NCI-H2081 (cell line): ENCODE measurements around the gene PDE4D.
A peak's percentile ranks its signal among the peaks of the same experiment; 100 is the strongest.

Source experiments
- DNase-seq, 2 experiments: peaks; one replicate each; lab custom pipeline; 2025; lab: John Stamatoyannopoulos, UW

The PDE4D gene

GRCh38 chr5:59547731-59548130 lies 345.8 kb downstream of the PDE4D start:
- no peak for DNase-seq

DNA sequence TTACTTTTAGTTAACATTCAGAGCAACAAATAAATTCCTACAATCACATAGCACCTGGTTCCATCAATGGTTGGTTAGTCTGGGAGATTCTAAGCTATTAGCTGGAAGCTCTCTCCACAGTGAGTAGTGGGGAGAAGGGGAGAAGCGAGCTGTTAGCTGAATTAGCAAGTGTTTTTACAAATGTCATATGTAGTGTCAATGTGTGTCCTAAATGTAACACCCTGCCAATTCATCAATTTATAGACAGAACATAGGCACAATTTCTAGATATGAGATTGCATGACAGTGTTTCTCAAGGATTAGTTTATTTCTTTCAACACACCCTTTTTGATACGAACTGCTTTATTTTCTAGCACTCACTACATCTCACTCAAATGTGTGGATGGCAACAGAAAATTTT lies 349.0 kb downstream of the PDE4D start:
- no peak for DNase-seq

GRCh38 chr5:59543821-59544442 lies 349.6 kb downstream of the PDE4D start:
- peak; percentile 24 to 62 for DNase-seq

GRCh38 chr5:59542851-59543820 lies 350.4 kb downstream of the PDE4D start:
- DNase-seq = peak in 1 of 2 experiments; percentile 69

GRCh38 chr5:59542306-59542705 lies 351.2 kb downstream of the PDE4D start:
- no peak for DNase-seq

- peak; percentile 62 to 89 for DNase-seq
These were observed 353.2 kb downstream of the PDE4D start for GRCh38 chr5:59540366-59540765.

- peak in 1 of 2 experiments; percentile 30 for DNase-seq
These were observed 354.8 kb downstream of the PDE4D start for GRCh38 chr5:59538750-59539121.

- no peak for DNase-seq
These were observed 355.4 kb downstream of the PDE4D start for GRCh38 chr5:59537961-59538749.

GRCh38 chr5:59536875-59537274 lies 356.7 kb downstream of the PDE4D start:
- no peak for DNase-seq

DNA sequence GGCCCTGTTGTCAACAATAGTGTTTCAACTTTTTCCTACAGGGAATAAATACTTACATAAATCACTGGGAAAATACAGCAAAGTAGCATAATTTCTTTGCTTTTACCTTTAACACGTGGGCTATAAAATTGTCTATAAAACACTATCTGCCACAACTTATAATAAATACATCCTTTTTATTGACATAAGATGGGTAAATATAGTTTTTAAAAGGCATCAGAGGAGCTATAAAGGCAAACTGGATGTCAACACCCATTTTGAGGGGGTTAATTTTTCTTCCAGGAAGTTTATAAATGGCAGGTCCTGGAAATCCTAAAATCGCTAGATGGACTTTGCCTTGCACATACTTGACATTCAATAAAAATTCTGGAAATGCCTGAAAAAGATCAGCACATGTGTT lies 358.0 kb downstream of the PDE4D start:
- DNase-seq = no peak

- no peak for DNase-seq
These were observed 359.8 kb downstream of the PDE4D start for GRCh38 chr5:59533730-59534108.

DNA sequence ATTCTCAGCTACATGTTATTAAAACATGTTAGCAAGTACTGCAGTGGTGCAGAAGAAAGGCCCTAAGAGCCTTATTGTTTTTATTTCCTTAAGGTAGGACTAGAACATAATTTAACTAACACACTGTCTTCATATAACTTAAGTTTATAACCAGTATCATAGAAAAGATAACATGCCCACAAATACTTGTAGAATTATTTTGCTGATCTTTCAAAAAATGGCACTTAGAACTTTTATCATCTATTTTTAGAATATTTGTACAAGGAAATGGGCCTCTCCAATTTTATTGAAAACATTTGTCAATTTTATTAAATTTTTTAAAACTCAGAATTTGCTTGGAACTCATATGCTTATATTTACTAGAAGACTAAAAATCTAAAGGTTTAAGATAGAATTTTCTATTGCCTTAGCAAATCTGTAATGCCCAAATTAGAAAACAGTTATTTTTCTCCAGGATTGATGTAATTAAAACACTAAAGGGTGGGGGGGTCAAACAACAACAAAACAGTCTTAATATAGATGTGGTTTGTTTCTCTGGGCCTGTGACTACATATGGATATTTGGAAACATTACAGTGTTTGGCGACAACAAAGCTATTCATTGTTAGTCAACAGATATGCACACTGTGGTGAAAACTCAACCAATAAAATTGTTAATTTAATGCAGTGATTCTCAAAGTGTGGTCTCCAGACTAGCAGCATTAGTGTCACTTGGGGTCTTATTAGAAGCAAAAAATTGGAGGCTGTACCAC lies 360.4 kb downstream of the PDE4D start:
- DNase-seq = no peak

GRCh38 chr5:59529239-59529638 lies 364.3 kb downstream of the PDE4D start:
- no peak for DNase-seq

GRCh38 chr5:59528202-59528862 lies 365.2 kb downstream of the PDE4D start:
- DNase-seq = no peak

DNA sequence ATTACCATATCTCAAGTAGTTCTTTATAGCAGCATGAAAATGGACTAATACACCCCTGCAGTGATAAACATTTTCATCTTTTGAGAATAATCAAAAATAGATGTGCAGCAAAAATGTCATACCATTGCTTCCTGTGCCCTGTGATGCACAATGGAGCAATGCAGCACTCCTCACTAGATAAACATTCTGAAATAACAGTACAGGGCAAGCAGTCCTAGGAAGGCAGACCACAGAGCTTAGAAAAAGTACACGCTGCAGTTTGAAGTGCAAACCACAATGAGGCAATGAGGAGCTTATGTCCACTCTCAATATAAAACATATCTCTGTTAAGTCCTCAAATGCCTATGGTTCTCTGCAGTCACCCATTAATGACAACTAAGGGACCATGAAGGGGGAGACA lies 367.6 kb downstream of the PDE4D start:
- DNase-seq = no peak

DNA sequence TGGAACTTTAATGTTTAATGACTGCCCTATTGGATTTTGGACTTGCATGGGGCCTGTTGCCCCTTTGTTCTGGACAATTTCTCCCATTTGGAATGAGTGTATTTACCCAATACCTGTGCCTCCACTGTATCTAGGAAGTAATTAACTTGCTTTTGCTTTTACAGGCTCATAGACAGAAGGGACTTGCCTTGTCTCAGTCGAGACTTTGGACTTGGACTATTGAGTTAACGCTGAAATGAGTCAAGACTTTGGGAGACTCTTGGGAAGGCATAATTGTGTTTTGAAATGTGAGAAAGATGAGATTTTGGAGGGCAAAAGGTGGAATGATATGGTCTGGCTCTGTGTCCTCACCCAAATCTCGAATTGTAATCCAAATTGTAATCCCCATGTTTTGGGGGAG lies 368.2 kb downstream of the PDE4D start:
- no peak for DNase-seq

DNA sequence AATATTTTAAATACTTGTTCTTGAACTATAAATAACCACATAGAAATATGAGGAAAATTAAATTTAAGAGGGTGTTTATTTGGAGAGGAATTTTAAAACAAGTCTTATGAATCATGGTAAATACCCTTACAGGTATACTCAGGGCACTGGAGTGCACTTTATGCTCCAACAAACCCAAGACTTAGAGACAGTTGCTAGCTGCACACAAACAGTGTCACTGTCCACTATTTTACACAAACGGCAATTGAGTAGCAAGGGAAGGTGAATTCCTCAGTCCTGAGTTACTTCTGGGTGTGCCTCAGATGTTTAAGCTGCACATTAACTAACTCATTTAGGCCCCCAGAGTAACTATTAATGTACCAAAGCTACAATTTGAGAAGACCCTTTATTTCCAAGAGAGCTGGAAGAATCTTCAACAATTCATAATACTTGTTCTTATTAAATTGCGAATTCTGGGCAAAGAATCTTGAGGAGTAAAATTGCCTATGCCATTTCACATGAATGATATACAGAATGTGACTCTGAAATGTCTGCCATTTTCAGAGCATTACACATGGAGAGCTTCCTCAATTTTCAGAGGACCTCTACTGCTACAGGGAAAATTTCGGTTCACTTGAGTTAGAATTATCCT lies 371.2 kb downstream of the PDE4D start:
- no peak for DNase-seq

DNA sequence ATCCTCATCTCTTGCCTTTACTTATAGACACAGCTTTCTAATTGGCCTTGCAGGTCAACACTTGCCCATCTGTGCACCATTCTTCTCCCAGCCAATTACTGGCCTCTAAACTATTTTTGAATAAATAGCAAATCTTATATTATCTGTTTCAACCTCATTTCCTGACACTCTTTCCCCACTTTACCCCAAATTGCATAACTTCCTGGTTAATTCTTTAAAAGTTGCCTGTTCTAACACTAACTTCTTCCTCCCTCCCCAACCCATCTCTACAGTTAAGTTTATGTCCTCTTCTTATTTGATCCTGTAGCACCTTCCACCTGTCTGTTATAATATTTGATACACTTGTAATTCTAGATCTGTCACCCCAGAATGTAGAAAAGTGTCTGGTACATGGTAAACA lies 372.1 kb downstream of the PDE4D start:
- DNase-seq = no peak

- no peak for DNase-seq
These were observed 374.2 kb downstream of the PDE4D start for GRCh38 chr5:59519338-59519737.

- DNase-seq = no peak
These were observed 375.5 kb downstream of the PDE4D start for GRCh38 chr5:59517926-59518585.
